H1 (cell line): ENCODE measurements around the gene PCGF3. TPM values are rescaled to one million over a fixed set of nuclear protein-coding genes. Genes with fewer than 3 reads are reported as not detected.

ENCODE experiments used
- CTBP2 ChIP-seq: IDR thresholded peaks from 2 replicates; pipeline ENCODE4 v1.7.0; 2011; ENCODE audit warnings: borderline replicate concordance, mild to moderate bottlenecking, moderate library complexity, mixed read lengths, low read length; ENCODE audit not compliant: insufficient read depth, insufficient read length
- SP4 ChIP-seq: IDR thresholded peaks from 2 replicates; pipeline ENCODE4 v1.6.1; 2012; ENCODE audit warnings: low read length, inconsistent platforms
- TCF12 ChIP-seq: IDR thresholded peaks from 2 replicates; pipeline ENCODE4 v1.6.1; 2011; ENCODE audit warnings: low read depth, mild to moderate bottlenecking, low read length
- polyA plus RNA-seq, 7 experiments: library from polyadenylated mRNA; depleted of rRNA in 3 of 7; stranded (reverse) in 5 of 7; unstranded in 2 of 7; fragments of >200 nt in 5 of 7; fragments of 200-250 nt in 2 of 7; gene quantifications; 1 replicate in 5 of 7; 2 replicates in 1 of 7; 4 replicates in 1 of 7; pipeline versions ENCODE4 v1.2.1 to v1.2.3, GENCODE V29; 2011 to 2013; ENCODE audit warnings: missing spikeins in 2 of 7, mixed read lengths in 2 of 7
- total RNA-seq: library from RNA; stranded (reverse); fragmentation: NEBNext Ultra II Directional; extraction: Animal tissue kit (Norgen Biotek cat#: 25700); gene quantifications from 2 replicates; pipeline ENCODE4 v1.2.1, GENCODE V29; 2021
- TF ChIP-seq, protein P1 (sequence below): fragments of 300-600 bp; sonication (generic); IDR thresholded peaks from 2 replicates; pipeline ENCODE4 v1.7.1; 2012; ENCODE audit warnings: low read length, moderate library complexity, mild to moderate bottlenecking, inconsistent platforms; ENCODE audit not compliant: insufficient replicate concordance
- TF ChIP-seq, protein P2 (sequence below), 3 experiments: IDR thresholded peaks; 1 replicate in 2 of 3; 2 replicates in 1 of 3; pipeline versions ENCODE4 v1.5.1 to v1.6.1; 2011; ENCODE audit warnings: low read length in 3 of 3, mild to moderate bottlenecking in 3 of 3, inconsistent platforms in 2 of 3, low read depth in 1 of 3, moderate library complexity in 1 of 3; ENCODE audit not compliant: insufficient read depth in 1 of 3; ENCODE audit errors: control extremely low read depth in 1 of 3

PCGF3 gene
- total and polyA plus RNA-seq, 2 of the 8 experiments (the other 6 are each of a cell fraction or from before 2014, with no cell fraction given) = 52.7 to 52.9 TPM

DNA sequence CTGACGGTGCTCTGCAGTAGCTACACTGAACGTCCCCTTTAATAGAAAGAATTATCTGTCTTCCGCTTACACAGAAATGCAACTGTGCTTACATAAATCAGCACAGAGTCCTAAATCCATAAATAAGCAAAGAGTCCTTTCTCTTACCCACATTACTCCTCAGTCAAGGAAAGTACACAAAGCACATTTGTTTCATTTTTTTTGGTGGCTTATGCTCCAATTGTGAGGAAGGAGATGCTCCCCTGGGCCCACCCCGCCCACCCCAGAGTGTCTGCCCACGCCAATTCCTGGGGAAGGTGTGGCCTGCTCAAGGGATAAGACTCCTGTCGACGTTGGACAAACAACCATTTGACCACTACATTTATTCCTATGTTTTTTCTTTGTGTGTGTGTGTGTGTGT is 66.5 kb downstream of the PCGF3 start (continued):
- TF ChIP-seq, protein P1, sequence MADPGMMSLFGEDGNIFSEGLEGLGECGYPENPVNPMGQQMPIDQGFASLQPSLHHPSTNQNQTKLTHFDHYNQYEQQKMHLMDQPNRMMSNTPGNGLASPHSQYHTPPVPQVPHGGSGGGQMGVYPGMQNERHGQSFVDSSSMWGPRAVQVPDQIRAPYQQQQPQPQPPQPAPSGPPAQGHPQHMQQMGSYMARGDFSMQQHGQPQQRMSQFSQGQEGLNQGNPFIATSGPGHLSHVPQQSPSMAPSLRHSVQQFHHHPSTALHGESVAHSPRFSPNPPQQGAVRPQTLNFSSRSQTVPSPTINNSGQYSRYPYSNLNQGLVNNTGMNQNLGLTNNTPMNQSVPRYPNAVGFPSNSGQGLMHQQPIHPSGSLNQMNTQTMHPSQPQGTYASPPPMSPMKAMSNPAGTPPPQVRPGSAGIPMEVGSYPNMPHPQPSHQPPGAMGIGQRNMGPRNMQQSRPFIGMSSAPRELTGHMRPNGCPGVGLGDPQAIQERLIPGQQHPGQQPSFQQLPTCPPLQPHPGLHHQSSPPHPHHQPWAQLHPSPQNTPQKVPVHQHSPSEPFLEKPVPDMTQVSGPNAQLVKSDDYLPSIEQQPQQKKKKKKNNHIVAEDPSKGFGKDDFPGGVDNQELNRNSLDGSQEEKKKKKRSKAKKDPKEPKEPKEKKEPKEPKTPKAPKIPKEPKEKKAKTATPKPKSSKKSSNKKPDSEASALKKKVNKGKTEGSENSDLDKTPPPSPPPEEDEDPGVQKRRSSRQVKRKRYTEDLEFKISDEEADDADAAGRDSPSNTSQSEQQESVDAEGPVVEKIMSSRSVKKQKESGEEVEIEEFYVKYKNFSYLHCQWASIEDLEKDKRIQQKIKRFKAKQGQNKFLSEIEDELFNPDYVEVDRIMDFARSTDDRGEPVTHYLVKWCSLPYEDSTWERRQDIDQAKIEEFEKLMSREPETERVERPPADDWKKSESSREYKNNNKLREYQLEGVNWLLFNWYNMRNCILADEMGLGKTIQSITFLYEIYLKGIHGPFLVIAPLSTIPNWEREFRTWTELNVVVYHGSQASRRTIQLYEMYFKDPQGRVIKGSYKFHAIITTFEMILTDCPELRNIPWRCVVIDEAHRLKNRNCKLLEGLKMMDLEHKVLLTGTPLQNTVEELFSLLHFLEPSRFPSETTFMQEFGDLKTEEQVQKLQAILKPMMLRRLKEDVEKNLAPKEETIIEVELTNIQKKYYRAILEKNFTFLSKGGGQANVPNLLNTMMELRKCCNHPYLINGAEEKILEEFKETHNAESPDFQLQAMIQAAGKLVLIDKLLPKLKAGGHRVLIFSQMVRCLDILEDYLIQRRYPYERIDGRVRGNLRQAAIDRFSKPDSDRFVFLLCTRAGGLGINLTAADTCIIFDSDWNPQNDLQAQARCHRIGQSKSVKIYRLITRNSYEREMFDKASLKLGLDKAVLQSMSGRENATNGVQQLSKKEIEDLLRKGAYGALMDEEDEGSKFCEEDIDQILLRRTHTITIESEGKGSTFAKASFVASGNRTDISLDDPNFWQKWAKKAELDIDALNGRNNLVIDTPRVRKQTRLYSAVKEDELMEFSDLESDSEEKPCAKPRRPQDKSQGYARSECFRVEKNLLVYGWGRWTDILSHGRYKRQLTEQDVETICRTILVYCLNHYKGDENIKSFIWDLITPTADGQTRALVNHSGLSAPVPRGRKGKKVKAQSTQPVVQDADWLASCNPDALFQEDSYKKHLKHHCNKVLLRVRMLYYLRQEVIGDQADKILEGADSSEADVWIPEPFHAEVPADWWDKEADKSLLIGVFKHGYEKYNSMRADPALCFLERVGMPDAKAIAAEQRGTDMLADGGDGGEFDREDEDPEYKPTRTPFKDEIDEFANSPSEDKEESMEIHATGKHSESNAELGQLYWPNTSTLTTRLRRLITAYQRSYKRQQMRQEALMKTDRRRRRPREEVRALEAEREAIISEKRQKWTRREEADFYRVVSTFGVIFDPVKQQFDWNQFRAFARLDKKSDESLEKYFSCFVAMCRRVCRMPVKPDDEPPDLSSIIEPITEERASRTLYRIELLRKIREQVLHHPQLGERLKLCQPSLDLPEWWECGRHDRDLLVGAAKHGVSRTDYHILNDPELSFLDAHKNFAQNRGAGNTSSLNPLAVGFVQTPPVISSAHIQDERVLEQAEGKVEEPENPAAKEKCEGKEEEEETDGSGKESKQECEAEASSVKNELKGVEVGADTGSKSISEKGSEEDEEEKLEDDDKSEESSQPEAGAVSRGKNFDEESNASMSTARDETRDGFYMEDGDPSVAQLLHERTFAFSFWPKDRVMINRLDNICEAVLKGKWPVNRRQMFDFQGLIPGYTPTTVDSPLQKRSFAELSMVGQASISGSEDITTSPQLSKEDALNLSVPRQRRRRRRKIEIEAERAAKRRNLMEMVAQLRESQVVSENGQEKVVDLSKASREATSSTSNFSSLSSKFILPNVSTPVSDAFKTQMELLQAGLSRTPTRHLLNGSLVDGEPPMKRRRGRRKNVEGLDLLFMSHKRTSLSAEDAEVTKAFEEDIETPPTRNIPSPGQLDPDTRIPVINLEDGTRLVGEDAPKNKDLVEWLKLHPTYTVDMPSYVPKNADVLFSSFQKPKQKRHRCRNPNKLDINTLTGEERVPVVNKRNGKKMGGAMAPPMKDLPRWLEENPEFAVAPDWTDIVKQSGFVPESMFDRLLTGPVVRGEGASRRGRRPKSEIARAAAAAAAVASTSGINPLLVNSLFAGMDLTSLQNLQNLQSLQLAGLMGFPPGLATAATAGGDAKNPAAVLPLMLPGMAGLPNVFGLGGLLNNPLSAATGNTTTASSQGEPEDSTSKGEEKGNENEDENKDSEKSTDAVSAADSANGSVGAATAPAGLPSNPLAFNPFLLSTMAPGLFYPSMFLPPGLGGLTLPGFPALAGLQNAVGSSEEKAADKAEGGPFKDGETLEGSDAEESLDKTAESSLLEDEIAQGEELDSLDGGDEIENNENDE = no peak
- TF ChIP-seq SP4 = no peak
- no peak for TF ChIP-seq TCF12
- no peak for TF ChIP-seq CTBP2
- TF ChIP-seq, protein P2, sequence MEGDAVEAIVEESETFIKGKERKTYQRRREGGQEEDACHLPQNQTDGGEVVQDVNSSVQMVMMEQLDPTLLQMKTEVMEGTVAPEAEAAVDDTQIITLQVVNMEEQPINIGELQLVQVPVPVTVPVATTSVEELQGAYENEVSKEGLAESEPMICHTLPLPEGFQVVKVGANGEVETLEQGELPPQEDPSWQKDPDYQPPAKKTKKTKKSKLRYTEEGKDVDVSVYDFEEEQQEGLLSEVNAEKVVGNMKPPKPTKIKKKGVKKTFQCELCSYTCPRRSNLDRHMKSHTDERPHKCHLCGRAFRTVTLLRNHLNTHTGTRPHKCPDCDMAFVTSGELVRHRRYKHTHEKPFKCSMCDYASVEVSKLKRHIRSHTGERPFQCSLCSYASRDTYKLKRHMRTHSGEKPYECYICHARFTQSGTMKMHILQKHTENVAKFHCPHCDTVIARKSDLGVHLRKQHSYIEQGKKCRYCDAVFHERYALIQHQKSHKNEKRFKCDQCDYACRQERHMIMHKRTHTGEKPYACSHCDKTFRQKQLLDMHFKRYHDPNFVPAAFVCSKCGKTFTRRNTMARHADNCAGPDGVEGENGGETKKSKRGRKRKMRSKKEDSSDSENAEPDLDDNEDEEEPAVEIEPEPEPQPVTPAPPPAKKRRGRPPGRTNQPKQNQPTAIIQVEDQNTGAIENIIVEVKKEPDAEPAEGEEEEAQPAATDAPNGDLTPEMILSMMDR (IDR thresholded peaks at IDR 0.05; ENCODE audit: control extremely low read depth in 1 of 3, insufficient read depth in 1 of 3, low read depth in 1 of 3, low read length in 3 of 3) = no peak
